Endothelial cell of umbilical vein (primary cell): ENCODE measurements around the gene MCTP1. TPM values are rescaled to one million over a fixed set of nuclear protein-coding genes. Genes with fewer than 3 reads are reported as not detected.

Experiments used
- BruUV-seq: library from RNA; stranded (reverse); fragments of 400-500 nt; replicated peaks from 2 replicates; lab custom pipeline; 2021; lab: Mats Ljungman, UMichigan
- CTCF ChIA-PET: fragments of 300-600, 350-600 bp; sonication (Branson Sonifier 250); formaldehyde crosslinking; loops from one replicate; lab custom pipeline; 2021; ENCODE audit warnings: antibody characterized with exemption, inconsistent platforms; lab: Charles Lee
- POLR2A ChIA-PET: fragments of 300-600, 350-600 bp; sonication (Branson Sonifier 250); formaldehyde crosslinking; loops from one replicate; lab custom pipeline; 2021; ENCODE audit warnings: antibody characterized with exemption, inconsistent platforms; lab: Charles Lee
- DNase-seq: peaks from one replicate; pipeline ENCODE4 v3.0.0-alpha.2; 2011; ENCODE audit warnings: low read depth, low spot score
- FAIRE-seq: peaks from 2 replicates; lab custom pipeline; 2011; peaks lifted over from hg19 to GRCh38; lab: Jason Lieb, UNC
- H2AFZ ChIP-seq: 2 replicates; pipeline ENCODE4 v1.6.0; 2012; ENCODE audit warnings: low read depth, low read length, control low read depth, inconsistent platforms
- H3K27ac ChIP-seq: 2 replicates; pipeline ENCODE4 v1.5.1; 2011; ENCODE audit warnings: low read depth, mild to moderate bottlenecking, control low read depth, low read length, moderate library complexity; ENCODE audit not compliant: insufficient read depth
- H3K27me3 ChIP-seq, 2 experiments: 2 replicates each; pipeline versions ENCODE4 v1.6.0 to v1.6.1; 2011; ENCODE audit warnings: low read length in 2 of 2, mixed read lengths in 1 of 2; ENCODE audit not compliant: control insufficient read depth in 2 of 2, insufficient read depth in 2 of 2
- H3K36me3 ChIP-seq, 2 experiments: 2 replicates in 1 of 2; 3 replicates in 1 of 2; pipeline ENCODE4 v1.5.1; 2011; ENCODE audit warnings: low read length in 2 of 2, mild to moderate bottlenecking in 1 of 2, moderate library complexity in 1 of 2; ENCODE audit not compliant: control insufficient read depth in 2 of 2, insufficient read depth in 2 of 2; ENCODE audit errors: extremely low read depth in 1 of 2
- H3K4me1 ChIP-seq: 3 replicates; pipeline ENCODE4 v1.5.1; 2011; ENCODE audit warnings: mild to moderate bottlenecking, low read length; ENCODE audit not compliant: control insufficient read depth, insufficient read depth; ENCODE audit errors: extremely low read depth
- H3K4me2 ChIP-seq: 2 replicates; pipeline ENCODE4 v1.6.1; 2011; ENCODE audit warnings: low read length, control low read depth, mixed read lengths; ENCODE audit not compliant: insufficient read depth
- H3K4me3 ChIP-seq, 3 experiments: fragments of 200-600 bp in 1 of 3; sonication (generic), shearing (Covaris generic) in 1 of 3; replicated peaks in 1 of 3; 2 replicates each; pipeline ENCODE4 v1.5.1; 2011 to 2016; ENCODE audit warnings: control low read depth in 3 of 3, low read length in 3 of 3, mild to moderate bottlenecking in 2 of 3, inconsistent platforms in 1 of 3, low read depth in 1 of 3, moderate library complexity in 1 of 3; ENCODE audit not compliant: insufficient read depth in 1 of 3
- H3K79me2 ChIP-seq: 2 replicates; pipeline ENCODE4 v1.6.0; 2012; ENCODE audit warnings: low read length, inconsistent platforms; ENCODE audit not compliant: control insufficient read depth, insufficient read depth
- H3K9ac ChIP-seq: replicated peaks from 2 replicates; pipeline ENCODE3; 2011; ENCODE audit warnings: low read length, control low read depth; ENCODE audit not compliant: insufficient read depth; ENCODE audit errors: extremely low read depth
- H3K9me1 ChIP-seq: replicated peaks from 3 replicates; pipeline ENCODE4 v1.6.0; 2011; ENCODE audit warnings: mild to moderate bottlenecking, low read length; ENCODE audit not compliant: control insufficient read depth, insufficient read depth; ENCODE audit errors: extremely low read depth
- H3K9me3 ChIP-seq: replicated peaks from 2 replicates; pipeline ENCODE4 v1.5.1; 2012; ENCODE audit warnings: low read length, inconsistent platforms; ENCODE audit not compliant: control insufficient read depth, insufficient read depth
- H4K20me1 ChIP-seq: replicated peaks from 2 replicates; pipeline ENCODE3; 2011; ENCODE audit warnings: mild to moderate bottlenecking, low read length; ENCODE audit not compliant: control insufficient read depth, insufficient read depth; ENCODE audit errors: extremely low read depth
- EZH2 ChIP-seq: IDR thresholded peaks from 2 replicates; pipeline ENCODE4 v1.6.1; 2012; ENCODE audit warnings: borderline replicate concordance, low read depth, mild to moderate bottlenecking, moderate library complexity, low read length, inconsistent platforms; ENCODE audit not compliant: severe bottlenecking
- FOS ChIP-seq: IDR thresholded peaks from 2 replicates; pipeline ENCODE4 v1.6.1; 2011; ENCODE audit warnings: mild to moderate bottlenecking, low read length, moderate library complexity, borderline replicate concordance; ENCODE audit not compliant: insufficient read depth
- GATA2 ChIP-seq: IDR thresholded peaks from 2 replicates; pipeline ENCODE4 v1.7.0; 2011; ENCODE audit warnings: low read depth, mild to moderate bottlenecking, moderate library complexity, mixed read lengths, low read length; ENCODE audit not compliant: insufficient read length, insufficient read depth
- JUN ChIP-seq: IDR thresholded peaks from 2 replicates; pipeline ENCODE4 v1.6.1; 2011; ENCODE audit warnings: borderline replicate concordance, low read depth; ENCODE audit not compliant: insufficient read length, insufficient read depth
- MYC ChIP-seq: IDR thresholded peaks from one replicate; pipeline ENCODE4 v1.6.1; 2011; ENCODE audit warnings: mild to moderate bottlenecking, low read depth, low read length
- POLR2A ChIP-seq: IDR thresholded peaks from 2 replicates; pipeline ENCODE4 v1.6.1; 2012; ENCODE audit warnings: low read depth, mild to moderate bottlenecking, control low read depth, low read length
- POLR2AphosphoS5 ChIP-seq: IDR thresholded peaks from 2 replicates; pipeline ENCODE4 v1.6.1; 2012; ENCODE audit warnings: low read depth, mild to moderate bottlenecking, control low read depth, low read length, moderate library complexity; ENCODE audit not compliant: insufficient read depth
- dilution Hi-C: fragments of 300-500 bp; cut with MboI; formaldehyde crosslinking; loops from one replicate; pipeline ENCODE4 v1.15.0; 2019; ENCODE audit warnings: low sequenced_read_pairs; ENCODE audit not compliant: extremely low pct_ligation_motif_present
- intact Hi-C: fragments of 100-400 bp; cut with micrococcal nuclease; formaldehyde crosslinking; loops from one replicate; pipeline ENCODE4 v1.10.0; 2022
- polyA plus RNA-seq, 4 experiments: library from polyadenylated mRNA; depleted of rRNA in 3 of 4; stranded (reverse) in 3 of 4; unstranded in 1 of 4; fragments of >200 nt; gene quantifications; 2 replicates each; pipeline versions ENCODE4 v1.2.1 to v1.2.3, GENCODE V29; 2011 to 2012; ENCODE audit warnings: missing spikeins in 1 of 4
- total RNA-seq: library from RNA; stranded (reverse); gene quantifications from 2 replicates; pipeline ENCODE4 v1.2.3, GENCODE V29; 2021
- TF ChIP-seq, protein P1 (sequence below), 2 donors: IDR thresholded peaks; 1 replicate in 1 of 2; 2 replicates in 1 of 2; pipeline ENCODE4 v1.5.1; 2011; ENCODE audit warnings: low read length in 2 of 2, mild to moderate bottlenecking in 2 of 2, moderate library complexity in 2 of 2, control low read depth in 1 of 2, inconsistent platforms in 1 of 2, low read depth in 1 of 2; ENCODE audit not compliant: insufficient read depth in 1 of 2; ENCODE audit errors: extremely low read depth in 1 of 2
- TF ChIP-seq, protein P2 (sequence below): IDR thresholded peaks from 2 replicates; pipeline ENCODE4 v1.6.1; 2011; ENCODE audit not compliant: insufficient read depth, insufficient read length

MCTP1 gene
- total and polyA plus RNA-seq, 2 donors (not counting 3 experiments of a cell fraction or from before 2014, with no cell fraction given): 79.3 to 203 TPM

DNA sequence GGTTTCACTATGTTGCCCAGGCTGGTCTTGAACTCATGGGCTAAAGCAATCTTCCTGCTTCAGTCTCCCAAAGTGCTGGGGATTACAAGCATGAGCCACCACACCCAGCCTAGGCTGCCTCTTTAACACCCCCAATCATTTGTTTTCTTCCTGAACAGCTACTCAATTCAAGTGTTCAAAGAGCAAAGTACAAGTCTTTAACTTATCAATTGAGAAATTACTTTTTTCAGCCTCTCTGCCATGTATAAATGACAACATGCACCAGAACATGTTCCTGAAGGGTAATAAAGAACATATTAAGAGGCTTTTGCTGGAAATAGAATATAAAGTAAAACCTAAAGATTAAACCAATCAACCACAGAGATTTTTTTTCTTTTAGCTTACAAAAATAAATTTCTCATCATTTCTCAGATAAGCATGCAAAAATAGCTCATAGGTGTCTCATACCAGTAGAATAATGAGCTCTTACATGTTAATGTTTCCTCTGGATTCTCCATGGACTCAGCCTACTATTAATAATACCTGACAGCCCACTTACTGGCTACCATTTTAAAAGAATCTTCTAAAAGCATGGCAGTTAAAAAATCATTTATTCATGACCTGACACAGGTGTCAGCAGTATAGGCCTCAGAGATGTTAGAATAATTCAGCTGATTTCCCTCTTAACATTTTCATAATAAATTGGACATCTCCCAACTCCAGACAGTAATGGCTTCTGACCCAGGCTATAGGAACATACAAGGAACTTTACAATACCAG, 60.0 kb downstream of the MCTP1 start:
- no peak for FAIRE-seq
- dilution Hi-C loops: no loop called here
- Histone ChIP-seq H3K9me3 (no peaks in the 10 kb centered on the region), H3K4me3 (no peak overlapping the region), H3K79me2 (no peaks in the 10 kb centered on the region), H3K27ac (peak overlapping the region; percentile 57), H3K4me1 (peaks cover 11% of the 10 kb centered on the region), H4K20me1 (no peaks in the 10 kb centered on the region), H3K9ac (no peak overlapping the region), H3K36me3 (no peaks in the 10 kb centered on the region), H3K9me1 (no peaks in the 10 kb centered on the region), H3K27me3 (no peaks in the 10 kb centered on the region), H3K4me2 (no peak overlapping the region), H2AFZ (no peak overlapping the region)
- BruUV-seq: no TSS peak
- intact Hi-C loops: no loop called here
- CTCF ChIA-PET: interaction anchor here (1.0 to 1.5 kb wide), 3 partner anchors 14 to 256 kb away, joined by 3 to 6 read pairs (median 3); no protein-coding TSS in a partner anchor
- no peak for TF ChIP-seq JUN
- no peak for TF ChIP-seq POLR2A
- TF ChIP-seq MYC: no peak
- TF ChIP-seq, protein P1, sequence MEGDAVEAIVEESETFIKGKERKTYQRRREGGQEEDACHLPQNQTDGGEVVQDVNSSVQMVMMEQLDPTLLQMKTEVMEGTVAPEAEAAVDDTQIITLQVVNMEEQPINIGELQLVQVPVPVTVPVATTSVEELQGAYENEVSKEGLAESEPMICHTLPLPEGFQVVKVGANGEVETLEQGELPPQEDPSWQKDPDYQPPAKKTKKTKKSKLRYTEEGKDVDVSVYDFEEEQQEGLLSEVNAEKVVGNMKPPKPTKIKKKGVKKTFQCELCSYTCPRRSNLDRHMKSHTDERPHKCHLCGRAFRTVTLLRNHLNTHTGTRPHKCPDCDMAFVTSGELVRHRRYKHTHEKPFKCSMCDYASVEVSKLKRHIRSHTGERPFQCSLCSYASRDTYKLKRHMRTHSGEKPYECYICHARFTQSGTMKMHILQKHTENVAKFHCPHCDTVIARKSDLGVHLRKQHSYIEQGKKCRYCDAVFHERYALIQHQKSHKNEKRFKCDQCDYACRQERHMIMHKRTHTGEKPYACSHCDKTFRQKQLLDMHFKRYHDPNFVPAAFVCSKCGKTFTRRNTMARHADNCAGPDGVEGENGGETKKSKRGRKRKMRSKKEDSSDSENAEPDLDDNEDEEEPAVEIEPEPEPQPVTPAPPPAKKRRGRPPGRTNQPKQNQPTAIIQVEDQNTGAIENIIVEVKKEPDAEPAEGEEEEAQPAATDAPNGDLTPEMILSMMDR (IDR thresholded peaks at IDR 0.05; ENCODE audit: extremely low read depth in 1 of 2, insufficient read depth in 1 of 2, low read depth in 1 of 2, low read length in 2 of 2): no peak
- TF ChIP-seq, protein P2, sequence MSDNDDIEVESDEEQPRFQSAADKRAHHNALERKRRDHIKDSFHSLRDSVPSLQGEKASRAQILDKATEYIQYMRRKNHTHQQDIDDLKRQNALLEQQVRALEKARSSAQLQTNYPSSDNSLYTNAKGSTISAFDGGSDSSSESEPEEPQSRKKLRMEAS: no peak
- no peak for TF ChIP-seq GATA2
- TF ChIP-seq POLR2AphosphoS5: no peak
- TF ChIP-seq FOS: no peak
- no peak for TF ChIP-seq EZH2
- POLR2A ChIA-PET: no interaction called here
- DNase-seq: no peak
